ENCODE data around the gene SLC6A18. TPM values are rescaled to one million over a fixed set of nuclear protein-coding genes. Genes with fewer than 3 reads are reported as not detected.

The SLC6A18 gene
- polyA plus RNA-seq, 1 experiment: not detected

DNA sequence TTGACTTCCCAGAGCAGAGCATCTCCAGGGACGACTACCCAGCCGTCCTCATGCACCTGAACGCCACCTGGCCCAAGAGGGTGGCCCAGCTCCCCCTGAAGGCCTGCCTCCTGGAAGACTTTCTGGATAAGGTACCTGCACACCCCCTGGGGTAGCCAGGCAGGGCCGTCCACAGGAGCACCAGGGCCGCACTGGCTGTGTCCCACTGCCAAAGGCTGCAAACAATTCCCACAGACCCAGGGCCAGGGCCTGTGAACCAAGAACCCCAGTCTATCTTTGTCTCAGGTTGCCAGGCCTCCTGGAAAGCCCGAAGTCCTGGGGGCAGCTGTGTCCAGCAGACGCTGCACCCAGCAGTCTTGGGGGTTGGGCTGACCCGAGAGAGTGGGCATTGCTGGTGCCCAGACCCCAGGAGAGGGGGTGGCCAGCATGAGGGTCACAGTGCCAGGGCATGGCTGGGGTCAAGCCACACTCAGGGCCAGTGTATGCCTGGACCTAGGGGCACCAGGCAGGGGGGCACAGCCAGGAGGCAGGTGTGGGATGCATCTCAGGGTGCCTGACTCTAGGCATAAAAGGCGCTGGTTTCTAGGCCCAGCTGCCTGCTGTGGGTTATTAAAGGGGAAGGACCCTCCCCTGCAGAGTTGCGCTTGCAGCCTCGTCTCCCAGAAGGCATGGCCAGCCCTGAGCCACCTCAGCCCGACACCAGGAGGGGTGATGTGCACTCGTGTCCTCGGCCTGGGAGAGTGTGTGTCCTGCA, 17.7 kb downstream of the SLC6A18 start:
- no peaks in the 10 kb centered on the region for H3K36me3 ChIP-seq (ENCODE audit: control insufficient read depth, insufficient read depth, low read length)
- no peak for DNase-seq (ENCODE audit: low read depth)
- ChIA-PET CTCF (no interaction called here), POLR2A (no interaction called here)
- H3K27me3 ChIP-seq (ENCODE audit: control insufficient read depth, insufficient read depth, low read length): peaks cover 1% of the 10 kb centered on the region; the same call in 1 of the 2 replicates
- H3K4me3 ChIP-seq (ENCODE audit: low read depth, low read length): no peak overlapping the region
- TF ChIP-seq CTCF (IDR thresholded peaks at IDR 0.05; ENCODE audit: insufficient read depth, low read depth, low read length): no peak

- no peak for DNase-seq (ENCODE audit: low read depth)
- Histone ChIP-seq H3K36me3 (ENCODE audit: control insufficient read depth, insufficient read depth, low read length) (no peaks in the 10 kb centered on the region), H3K4me3 (ENCODE audit: low read depth, low read length) (no peak overlapping the region), H3K27me3 (ENCODE audit: control insufficient read depth, insufficient read depth, low read length) (peaks cover 1% of the 10 kb centered on the region; the same call in 1 of the 2 replicates)
- CTCF ChIA-PET: no interaction called here
- no peak for TF ChIP-seq CTCF (IDR thresholded peaks at IDR 0.05; ENCODE audit: insufficient read depth, low read depth, low read length)
- POLR2A ChIA-PET: no interaction called here
Observed at GRCh38 chr5:1243487-1244130, 18.4 kb downstream of the SLC6A18 start.

- POLR2A ChIA-PET: no interaction called here
- Histone ChIP-seq H3K27me3 (ENCODE audit: control insufficient read depth, insufficient read depth, low read length) (peaks cover 1% of the 10 kb centered on the region; the same call in 1 of the 2 replicates), H3K36me3 (ENCODE audit: control insufficient read depth, insufficient read depth, low read length) (no peaks in the 10 kb centered on the region), H3K4me3 (ENCODE audit: low read depth, low read length) (no peak overlapping the region)
- CTCF ChIA-PET: no interaction called here
- DNase-seq (ENCODE audit: low read depth): no peak
- TF ChIP-seq CTCF (IDR thresholded peaks at IDR 0.05; ENCODE audit: insufficient read depth, low read depth, low read length): no peak
Observed at GRCh38 chr5:1244255-1244654, 19.1 kb downstream of the SLC6A18 start.

DNA sequence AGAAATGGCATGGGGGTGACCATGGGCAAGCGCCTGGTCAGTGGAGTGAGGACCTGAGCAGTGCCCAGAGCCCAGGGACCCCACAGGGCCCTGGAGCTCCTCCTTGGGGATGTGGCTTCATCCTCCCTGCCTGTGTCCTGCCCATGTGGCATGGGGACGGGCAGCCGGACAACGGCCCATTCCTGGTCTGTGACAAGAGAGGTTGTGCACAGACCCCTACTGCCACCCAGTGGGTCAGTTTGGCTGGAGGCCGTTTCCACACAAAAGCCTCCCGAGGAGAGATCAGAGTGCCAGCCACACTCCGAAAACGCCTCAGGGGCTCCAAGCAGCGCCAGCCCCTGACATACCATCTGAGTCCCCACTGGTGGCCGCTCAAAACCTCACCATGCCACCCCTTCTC, 19.8 kb downstream of the SLC6A18 start:
- ChIA-PET POLR2A (no interaction called here), CTCF (no interaction called here)
- peaks cover 1% of the 10 kb centered on the region; the same call in 1 of the 2 replicates for H3K27me3 ChIP-seq (ENCODE audit: control insufficient read depth, insufficient read depth, low read length)
- DNase-seq (ENCODE audit: low read depth): no peak
- H3K36me3 ChIP-seq (ENCODE audit: control insufficient read depth, insufficient read depth, low read length): no peaks in the 10 kb centered on the region
- TF ChIP-seq CTCF (IDR thresholded peaks at IDR 0.05; ENCODE audit: insufficient read depth, low read depth, low read length): no peak
- H3K4me3 ChIP-seq (ENCODE audit: low read depth, low read length): no peak overlapping the region

- 0 out of 2 replicates have a peak, but pooled peaks cover 1% of the 10 kb centered on the region for H3K27me3 ChIP-seq (ENCODE audit: control insufficient read depth, insufficient read depth, low read length)
- POLR2A ChIA-PET: no interaction called here
Observed at GRCh38 chr5:1245905-1246576, 20.9 kb downstream of the SLC6A18 start.

More at GRCh38 chr5:1245905-1246576, 20.9 kb downstream of the SLC6A18 start:
- CTCF ChIA-PET: interaction anchor here (0.6 kb wide), 1 partner anchor 397 kb away, joined by 4 read pairs; no protein-coding TSS in a partner anchor
- no peak overlapping the region for H3K4me3 ChIP-seq (ENCODE audit: low read depth, low read length)
- no peak for TF ChIP-seq CTCF (IDR thresholded peaks at IDR 0.05; ENCODE audit: insufficient read depth, low read depth, low read length)
- H3K36me3 ChIP-seq (ENCODE audit: control insufficient read depth, insufficient read depth, low read length): no peaks in the 10 kb centered on the region
- DNase-seq (ENCODE audit: low read depth): no peak
